ENCODE measurements around the gene DDX49.
"Not testable (repeated sequence)": the region's sequence is repeated elsewhere in the genome, so short reads cannot be mapped to it uniquely, and the experiment has no call there.

Gene DDX49

DNA sequence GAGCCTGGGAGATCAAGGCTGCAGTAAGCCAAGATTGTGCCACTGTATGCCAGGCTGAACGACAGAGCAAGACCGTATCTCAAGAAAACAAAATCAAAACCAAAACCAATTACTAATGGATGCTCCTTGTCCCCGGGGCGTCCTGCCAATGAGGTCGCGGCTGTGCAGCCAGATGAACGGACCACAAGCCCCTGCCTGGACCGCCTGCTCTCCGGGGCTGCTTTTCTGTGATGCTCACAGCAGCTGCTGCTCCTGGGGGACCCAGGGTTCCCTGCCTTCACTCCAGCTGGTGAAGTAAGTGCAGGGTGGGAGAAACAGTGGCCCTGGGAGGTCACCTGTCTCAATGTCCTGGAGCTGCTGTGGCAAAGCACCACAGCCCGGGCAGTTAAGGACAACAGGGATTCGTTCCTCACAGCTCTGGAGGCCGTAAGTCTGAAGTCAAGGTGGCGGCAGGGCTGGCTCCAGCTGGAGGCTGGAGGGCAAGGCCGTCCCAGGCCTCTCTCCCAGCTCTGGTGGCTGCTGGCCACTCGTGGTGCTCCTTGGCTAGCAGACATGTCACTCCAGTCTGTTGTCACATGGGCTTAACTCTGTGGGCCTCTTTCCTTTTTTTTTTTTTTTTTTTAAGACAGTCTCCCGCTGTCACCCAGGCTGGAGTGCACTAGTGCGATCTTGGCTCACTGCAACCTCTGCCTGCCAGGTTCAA is 10.4 kb upstream of the DDX49 start:
- no peak for DNase-seq (ENCODE audit: low read depth in 2 of 2)

GRCh38 chr19:18910010-18910409 is 9.5 kb upstream of the DDX49 start:
- no peak for DNase-seq (ENCODE audit: low read depth in 2 of 2)

DNA sequence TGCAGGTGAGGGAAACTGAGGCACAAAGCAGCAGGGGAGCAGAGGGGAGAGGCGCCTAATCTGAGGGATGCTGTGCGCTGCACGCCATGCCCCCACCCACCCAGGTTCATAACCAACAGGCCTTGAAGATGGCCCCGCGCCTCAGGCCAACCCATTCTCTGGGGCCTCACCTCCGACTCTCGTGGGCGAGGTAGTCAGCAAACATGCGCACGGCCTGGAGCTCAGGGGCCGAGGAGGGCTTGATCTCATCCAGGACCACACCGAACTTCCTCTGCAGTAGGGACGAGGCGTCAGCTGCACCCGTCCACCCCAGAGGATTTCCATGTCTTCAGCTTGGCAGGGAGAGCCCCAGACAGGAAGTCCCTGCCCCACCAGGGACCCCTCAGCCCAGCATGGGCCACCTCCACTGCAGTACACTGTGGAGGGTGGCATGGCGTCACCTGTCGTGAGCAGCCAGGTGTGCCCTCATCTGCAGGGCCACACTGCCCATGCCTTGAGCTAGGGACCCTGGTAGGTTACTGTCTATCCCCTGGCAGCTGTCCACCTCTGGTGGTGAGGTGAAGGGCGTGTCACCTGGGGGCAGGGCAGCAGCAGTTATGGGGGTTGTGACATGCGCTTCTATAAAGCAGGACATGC is 8.6 kb upstream of the DDX49 start:
- no peak for DNase-seq (ENCODE audit: low read depth in 2 of 2)

DNA sequence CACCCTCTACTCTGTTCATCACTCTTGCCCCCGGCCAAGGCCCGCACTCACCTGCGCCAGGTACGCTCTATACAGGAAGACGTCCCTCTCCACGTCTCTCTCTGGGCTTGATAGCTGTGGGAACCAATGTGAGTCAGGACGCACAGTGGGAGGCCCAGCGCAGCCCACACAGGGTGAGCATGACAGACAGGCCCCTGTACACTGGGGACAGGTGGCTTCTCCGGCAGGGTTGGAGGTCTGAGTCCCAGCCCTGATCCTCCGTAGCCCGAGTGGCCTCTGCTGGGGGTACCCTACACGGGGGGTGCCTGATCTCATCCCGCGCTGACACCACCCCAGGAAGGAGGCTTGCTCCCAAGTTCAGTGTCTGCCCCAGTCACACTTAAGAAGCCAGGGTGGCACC is 6.6 kb upstream of the DDX49 start:
- DNase-seq (ENCODE audit: low read depth in 2 of 2): no peak

- DNase-seq (ENCODE audit: low read depth in 2 of 2): no peak
These were observed 6.0 kb upstream of the DDX49 start for GRCh38 chr19:18913466-18913865.

DNA sequence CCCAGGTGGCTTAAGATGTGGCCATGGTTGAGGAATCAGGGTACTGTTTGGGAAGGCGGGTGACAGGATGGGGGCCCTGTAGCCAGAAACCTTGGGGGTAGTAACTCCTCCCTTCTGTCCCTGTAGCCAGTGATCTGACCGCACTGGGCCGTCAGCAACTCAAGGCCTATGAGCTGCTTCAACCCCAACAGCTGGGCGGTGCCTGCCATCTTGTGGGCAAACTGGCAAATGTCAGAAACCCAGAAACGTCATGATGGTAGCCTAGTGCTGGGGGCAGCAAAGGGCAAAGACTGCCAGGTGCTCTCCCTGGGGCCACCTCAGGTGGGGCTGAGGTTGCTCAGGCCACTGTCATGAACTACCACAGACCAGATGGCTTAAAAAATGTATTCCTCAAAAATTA is 3.9 kb upstream of the DDX49 start:
- no peak for DNase-seq (ENCODE audit: low read depth in 2 of 2)

DNA sequence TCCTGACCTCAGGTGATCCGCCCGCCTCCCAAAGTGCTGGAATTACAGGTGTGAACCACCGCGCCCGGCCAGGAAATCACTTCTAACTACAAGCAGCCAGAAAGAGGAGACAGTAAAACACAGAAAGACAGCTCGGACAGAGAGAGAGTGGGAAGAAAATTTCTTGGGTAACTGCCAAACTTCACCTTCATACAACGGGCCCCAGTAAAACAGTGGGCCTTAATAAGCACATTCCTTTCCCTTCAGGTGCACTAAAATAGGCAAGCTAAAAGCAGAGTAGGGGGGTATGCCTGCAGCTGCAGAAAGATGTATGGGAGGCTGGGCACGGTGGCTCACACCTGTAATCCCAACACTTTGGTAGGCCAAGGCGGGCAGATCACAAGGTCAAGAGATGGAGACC is 1.9 kb upstream of the DDX49 start:
- DNase-seq (ENCODE audit: low read depth in 2 of 2): not testable (repeated sequence)

DNA sequence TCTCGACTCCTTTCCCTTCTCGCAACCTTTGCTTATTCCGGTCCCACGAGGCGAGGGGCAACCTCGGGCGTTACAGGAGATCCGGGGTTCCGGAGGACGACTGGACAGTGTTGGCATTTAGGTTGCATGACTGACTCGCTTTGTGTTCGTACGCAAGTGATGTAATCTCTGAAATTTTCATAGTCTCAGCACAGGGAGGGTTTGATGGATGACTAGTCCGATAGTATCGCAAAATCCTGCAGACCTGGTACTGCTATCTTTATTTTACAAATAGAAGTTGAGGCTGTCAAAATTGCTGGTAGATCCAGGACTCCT is 342 bp downstream of the DDX49 start:
- DNase-seq (ENCODE audit: low read depth in 2 of 2): no peak

GRCh38 chr19:18920400-18920799 is 885 bp downstream of the DDX49 start:
- no peak for DNase-seq (ENCODE audit: low read depth in 2 of 2)

DNA sequence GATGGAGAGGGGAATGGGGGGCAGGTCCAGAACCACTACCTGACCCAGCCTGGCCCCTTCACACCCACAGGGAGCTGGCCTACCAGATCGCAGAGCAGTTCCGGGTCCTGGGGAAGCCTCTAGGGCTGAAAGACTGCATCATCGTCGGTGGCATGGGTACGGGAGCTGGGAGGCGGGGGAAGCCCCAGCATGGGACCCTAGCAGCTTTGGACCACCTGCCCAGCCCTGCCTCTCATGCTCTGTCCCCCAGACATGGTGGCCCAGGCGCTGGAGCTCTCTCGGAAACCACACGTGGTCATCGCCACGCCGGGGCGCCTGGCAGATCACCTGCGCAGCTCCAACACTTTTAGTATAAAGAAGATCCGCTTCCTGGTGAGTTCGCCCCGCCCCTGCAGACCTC is 2.1 kb downstream of the DDX49 start:
- DNase-seq (ENCODE audit: low read depth in 2 of 2): no peak

DNA sequence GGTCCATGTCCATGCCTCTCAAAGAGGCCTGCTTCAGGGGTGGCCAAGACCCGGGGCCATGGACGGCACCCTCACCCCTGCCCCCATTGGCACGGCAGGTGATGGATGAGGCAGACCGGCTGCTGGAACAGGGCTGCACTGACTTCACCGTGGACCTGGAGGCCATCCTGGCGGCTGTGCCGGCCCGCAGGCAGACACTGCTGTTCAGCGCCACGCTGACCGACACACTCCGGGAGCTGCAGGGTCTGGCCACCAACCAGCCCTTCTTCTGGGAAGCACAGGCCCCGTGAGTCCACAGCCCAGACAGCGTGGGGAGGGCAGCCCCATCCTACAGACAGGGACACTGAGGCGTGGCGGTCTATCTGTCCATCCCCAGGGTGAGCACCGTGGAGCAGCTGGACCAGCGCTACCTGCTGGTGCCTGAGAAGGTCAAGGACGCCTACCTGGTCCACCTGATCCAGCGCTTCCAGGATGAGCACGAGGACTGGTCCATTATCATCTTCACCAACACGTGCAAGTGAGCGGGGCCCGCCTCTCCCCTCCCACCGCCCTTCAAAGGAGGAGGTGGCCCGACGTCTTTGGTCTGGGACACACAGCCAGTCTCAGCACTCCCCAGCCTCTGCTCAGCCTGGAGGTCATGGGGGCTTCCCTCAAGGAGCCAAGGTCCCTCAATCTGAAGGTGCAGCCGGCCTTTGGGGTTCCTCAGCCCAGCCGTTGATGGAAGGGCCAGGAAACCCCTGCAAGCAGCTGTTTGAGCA is 2.9 kb downstream of the DDX49 start:
- DNase-seq (ENCODE audit: low read depth in 2 of 2): no peak

DNA sequence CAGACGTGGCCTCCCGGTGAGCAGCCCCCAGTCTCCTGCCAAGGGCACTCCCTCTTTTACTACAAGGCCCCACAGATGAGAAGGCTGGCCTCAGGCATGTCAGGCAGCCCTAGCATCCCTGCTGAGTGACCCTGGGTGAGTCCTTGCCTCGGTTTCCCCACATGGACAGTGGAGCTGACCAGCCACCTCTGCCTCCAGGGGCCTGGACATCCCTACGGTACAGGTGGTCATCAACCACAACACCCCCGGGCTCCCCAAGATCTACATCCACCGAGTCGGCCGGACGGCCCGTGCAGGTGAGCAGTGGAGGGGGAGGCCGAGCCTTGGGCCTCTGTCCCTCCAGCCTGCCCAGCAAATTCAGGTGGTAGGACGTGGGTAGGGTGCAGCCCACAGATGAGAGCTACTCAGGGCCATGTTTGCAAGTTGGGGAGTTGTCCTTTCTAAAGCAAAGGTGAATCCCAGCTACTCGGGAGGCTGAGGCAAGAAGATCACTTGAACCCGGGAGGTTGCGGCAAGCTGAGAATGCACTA is 5.2 kb downstream of the DDX49 start:
- DNase-seq (ENCODE audit: low read depth in 2 of 2): no peak

DNA sequence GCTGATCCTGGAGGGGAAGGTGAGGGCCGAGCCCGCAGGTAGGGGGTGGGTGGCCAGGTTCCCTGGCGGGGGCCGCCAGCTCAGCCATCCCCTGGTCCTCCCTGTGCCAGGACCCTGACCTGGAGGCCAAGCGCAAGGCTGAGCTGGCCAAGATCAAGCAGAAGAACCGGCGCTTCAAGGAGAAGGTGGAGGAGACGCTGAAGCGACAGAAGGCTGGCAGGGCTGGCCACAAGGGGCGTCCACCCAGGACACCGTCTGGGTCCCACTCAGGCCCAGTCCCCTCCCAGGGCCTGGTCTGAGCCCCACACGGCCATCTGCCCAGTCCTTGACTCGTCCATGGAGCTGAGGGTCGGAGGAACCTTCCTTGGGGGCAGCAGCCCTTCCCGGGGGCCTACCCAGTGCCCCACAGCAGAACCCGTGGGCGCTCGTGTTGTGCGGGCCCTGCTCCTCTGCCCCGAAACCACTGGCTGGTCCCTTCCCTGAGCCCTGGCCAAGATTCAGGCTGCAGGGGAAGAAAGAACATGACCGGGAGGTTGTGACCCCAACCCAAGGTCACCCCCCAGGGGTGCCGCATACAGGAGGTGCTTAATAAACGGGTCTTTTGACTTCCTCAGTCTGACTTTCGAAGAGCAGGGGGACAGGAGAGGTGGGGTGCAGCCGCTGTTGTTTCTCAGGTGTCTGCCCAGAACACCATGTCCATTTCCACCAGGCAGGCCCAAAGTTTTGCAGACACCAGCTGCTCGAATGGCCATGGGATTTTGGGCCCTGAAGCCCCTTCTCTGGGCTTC is 8.7 kb downstream of the DDX49 start:
- DNase-seq (ENCODE audit: low read depth in 2 of 2): no peak

DNA sequence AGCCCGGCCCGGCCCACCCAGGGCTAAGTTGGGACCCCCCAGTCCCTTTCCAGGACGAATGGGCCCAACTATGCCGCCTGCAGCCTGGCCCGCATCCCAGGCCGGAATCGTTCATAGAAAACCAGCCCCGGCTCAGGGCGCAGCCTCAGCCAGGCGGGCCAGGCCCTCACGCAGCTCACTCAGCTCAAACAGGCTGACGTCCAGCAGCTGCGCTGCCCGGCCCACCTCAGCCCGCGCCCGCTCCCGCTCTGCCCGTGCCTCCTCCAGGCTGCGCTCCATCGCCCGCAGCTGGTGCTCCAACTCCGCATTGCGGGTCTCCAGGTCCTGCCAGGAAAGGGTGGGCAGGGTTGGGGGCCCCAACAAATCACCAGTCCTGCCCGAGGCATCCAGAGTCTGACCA is 9.8 kb downstream of the DDX49 start:
- no peak for DNase-seq (ENCODE audit: low read depth in 2 of 2)

GRCh38 chr19:18931316-18932162 is 12.0 kb downstream of the DDX49 start:
- DNase-seq (ENCODE audit: low read depth in 2 of 2): no peak

- peak; percentile 59 to 79 for DNase-seq (ENCODE audit: low read depth in 2 of 2)
These were observed 12.8 kb downstream of the DDX49 start for GRCh38 chr19:18932216-18932841.

DNA sequence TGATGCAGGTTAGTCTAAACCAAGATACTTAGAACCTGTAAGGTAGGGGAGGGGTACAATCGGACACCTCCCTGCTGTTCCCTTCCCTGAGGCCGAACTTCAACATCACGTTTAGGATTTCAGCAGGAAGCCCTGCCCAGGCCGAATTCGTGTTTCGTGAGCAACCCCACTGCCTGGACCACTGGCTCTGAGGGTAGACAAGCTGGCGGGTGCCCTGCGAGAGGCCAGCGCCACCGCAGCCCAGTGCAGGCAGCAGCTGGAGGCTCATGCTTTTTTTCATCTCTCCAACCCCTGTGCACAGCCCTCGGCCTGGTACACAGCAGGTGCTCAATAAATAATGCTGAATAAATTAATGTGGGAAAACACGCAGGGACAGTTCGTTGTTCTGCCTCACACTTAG is 13.8 kb downstream of the DDX49 start:
- DNase-seq (ENCODE audit: low read depth in 2 of 2): no peak

- no peak for DNase-seq (ENCODE audit: low read depth in 2 of 2)
These were observed 19.6 kb downstream of the DDX49 start for GRCh38 chr19:18939163-18939562.

- no peak for DNase-seq (ENCODE audit: low read depth in 2 of 2)
These were observed 20.6 kb downstream of the DDX49 start for GRCh38 chr19:18939922-18940768.

Measured in stimulated activated CD8-positive, alpha-beta memory T cell treated with anti-CD3 and anti-CD28 coated beads, Interleukin-2, amount 100 ng/mL, for 1 hour (primary cell).